GM21786 (cell line): ENCODE results near the gene TMEM51.
"Not testable (repeated sequence)": the region's sequence is repeated elsewhere in the genome, so short reads cannot be mapped to it uniquely, and the experiment has no call there.

Source experiments
- ATAC-seq: cut with Tn5 transposase; IDR thresholded peaks from one replicate; pipeline ENCODE4 v1.9.1; 2021; ENCODE audit not compliant: unreplicated experiment

TMEM51 gene

DNA sequence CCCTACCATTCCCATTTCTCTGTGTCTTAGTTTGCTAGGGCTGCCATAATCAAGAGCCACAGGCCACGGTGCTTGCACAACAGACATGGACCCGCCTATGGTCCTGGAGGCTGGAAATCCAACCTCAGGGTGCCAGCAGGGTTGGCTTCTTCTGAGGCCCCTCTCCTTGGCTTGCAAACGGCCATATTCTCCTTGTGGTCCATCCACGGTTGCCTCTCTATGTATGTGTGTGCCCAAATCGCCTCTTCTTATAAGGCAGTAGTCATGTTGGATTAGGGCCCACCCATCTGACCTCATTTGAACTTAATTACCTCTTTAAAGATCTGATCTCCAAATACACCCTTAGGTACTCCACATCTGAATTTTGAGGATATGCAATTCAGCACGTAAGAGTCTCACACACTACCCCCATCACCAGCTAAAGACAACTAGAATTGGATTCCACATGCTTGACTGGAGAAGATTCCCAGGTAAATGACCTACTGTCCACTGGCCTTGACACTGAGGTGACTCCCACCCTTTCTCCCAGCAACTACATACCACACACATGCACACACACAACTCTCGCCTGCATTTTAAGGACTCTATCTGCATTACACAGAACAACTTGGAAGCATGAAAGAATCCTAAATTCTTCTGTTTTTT is 28.3 kb upstream of the TMEM51 start:
- ATAC-seq = no peak

DNA sequence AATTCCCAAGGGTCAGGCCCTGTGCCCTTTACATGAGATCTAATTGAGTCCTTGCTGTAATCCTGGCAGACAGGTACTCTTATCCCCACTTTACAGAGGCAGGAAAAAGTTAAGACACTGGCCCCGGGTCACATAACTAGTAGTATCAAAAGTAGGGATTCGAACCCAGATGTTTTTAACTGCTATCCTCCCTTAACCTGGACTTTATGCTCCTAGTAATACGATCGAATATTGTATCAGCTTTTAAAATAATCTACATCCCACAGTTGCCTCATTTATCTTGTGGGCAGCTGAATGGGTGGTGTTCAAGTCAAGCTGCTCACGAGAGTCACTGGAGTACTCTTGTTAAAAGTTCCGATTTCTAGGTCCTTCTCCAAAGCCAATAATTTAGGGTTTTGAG is 25.5 kb upstream of the TMEM51 start:
- ATAC-seq = no peak

- ATAC-seq = peak; percentile 69
Observed at GRCh38 chr1:15128520-15129313, 24.8 kb upstream of the TMEM51 start.

GRCh38 chr1:15129944-15130343 is 23.6 kb upstream of the TMEM51 start:
- ATAC-seq = no peak

- ATAC-seq = no peak
Observed at GRCh38 chr1:15130607-15131006, 22.9 kb upstream of the TMEM51 start.

DNA sequence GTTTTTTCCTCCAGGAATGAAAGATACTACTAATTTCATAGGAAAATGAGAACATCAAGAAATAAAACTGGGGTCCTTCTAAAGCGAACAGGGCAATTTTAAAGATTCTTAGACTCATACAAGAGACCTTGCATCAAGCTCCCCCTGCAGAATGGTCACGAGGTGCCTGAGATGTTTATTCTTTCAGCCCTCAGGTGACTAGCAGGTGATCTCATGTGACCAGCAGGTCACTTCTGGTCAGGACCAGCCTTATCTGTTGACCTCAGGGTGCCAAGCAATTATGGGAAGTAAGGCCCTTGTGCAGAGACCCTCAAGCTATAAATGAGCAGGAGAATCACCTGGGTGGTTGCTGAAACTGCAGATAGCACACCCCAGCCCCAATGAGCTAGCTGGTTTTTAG is 20.6 kb upstream of the TMEM51 start:
- no peak for ATAC-seq

DNA sequence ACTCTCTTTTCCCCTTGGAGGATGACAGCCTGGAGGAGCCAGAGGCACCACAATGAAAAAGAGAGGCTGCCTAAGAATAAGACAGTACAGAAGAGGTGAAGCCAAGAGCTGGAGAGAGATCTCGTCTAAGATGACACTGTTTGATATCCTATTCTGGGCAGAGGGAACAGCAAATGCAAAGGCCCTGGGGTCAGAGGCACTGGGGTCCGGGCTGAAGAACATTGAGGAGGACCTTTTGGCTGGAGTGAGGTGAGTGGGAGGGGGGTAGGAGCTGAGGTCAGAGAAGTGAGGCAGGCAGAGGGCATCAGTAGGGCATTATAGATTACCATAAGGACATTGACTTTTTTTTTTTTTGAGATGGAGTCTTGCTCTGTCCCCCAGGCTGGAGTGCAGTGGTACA is 19.3 kb upstream of the TMEM51 start:
- no peak for ATAC-seq

GRCh38 chr1:15135604-15136003 is 17.9 kb upstream of the TMEM51 start:
- not testable (repeated sequence) for ATAC-seq

GRCh38 chr1:15137809-15138208 is 15.7 kb upstream of the TMEM51 start:
- no peak for ATAC-seq

- no peak for ATAC-seq
Observed at GRCh38 chr1:15139654-15140350, 13.7 kb upstream of the TMEM51 start.

DNA sequence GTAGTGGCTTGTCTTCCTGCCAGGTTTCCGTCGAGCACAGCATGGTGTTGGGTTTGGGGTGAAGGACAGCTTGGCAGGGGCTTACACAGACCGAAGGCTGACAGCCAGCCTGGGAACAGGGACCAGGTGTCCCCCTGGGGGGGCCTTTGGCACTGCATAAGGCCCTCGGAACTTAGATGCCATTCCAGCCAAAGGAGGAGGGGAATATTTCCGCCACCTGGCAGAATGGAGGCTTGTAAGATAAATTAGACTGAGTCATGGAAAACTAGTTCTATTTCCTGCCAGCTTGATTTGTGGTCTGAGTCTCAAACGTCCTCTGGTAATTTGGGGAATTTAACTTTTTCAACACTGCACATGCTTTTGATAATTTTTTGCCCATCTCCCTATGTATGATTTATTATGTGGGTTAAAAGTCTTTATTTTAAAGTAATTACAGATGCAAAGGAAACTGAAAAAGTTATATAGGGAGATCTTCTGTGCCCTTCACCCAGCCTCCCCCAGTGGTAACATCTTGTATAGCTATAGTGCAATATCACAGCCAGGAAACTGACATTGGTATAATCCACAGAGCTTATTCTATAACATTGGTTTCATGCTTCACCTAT is 11.5 kb upstream of the TMEM51 start:
- no peak for ATAC-seq

DNA sequence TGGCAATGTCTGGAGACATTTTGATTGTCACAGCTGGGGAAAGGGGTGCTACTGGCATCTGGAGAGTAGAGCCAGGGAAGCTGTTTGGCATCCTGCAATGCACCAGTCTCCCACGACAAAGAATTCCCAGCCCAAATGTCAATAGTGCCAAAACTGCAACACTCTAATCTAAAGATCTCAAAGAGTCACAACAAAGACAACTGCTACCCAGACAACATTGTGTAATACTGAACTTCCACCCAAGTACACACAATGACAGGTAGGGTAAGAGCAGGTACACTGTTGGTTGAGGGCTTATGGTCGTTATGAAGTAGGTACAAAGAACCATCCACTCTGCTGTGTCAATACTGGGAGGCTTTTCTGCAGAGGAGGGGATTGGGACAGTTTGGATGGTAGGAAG is 8.2 kb upstream of the TMEM51 start:
- no peak for ATAC-seq

GRCh38 chr1:15146142-15146680 is 7.3 kb upstream of the TMEM51 start:
- no peak for ATAC-seq

DNA sequence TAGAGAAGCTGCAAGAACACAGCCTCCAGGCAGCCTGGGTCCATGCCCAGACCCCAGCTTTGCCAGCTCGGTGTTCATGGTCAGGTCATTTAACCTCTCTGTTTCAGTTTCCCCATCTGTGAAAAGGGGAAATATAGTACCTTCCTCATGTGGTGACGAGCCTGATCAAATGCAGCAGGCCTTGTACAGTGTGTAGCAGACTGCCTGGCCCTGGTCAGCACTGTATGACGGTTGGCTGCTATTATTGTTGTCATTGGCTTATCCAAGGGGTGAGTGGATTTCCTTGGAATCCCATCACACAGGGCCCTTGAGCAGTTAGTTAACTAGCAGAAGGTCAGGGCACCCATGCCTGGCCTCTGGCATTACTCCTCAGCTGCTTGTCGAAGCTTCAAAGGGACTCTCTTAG is 6.6 kb upstream of the TMEM51 start:
- ATAC-seq = no peak

GRCh38 chr1:15148004-15148403 is 5.5 kb upstream of the TMEM51 start:
- no peak for ATAC-seq

GRCh38 chr1:15148475-15148874 is 5.1 kb upstream of the TMEM51 start:
- ATAC-seq = no peak

DNA sequence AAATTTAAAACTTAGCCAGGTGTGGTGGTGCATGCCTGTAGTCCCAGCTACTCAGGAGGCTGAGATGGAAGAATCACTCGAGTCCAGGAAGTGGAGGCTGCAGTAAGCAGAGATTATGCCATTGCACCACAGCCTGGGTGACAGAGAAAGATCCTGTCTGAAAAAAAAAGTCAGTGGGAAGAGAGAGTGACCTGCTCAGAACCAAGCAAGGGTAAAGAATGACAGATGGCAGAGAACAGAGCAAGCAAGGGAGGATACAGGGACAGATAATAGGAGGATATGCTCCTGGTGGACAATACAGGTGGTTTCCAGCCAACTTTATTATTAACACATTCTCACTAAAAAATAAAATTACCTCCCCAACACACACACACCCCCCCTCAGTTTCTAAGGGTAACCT is 4.6 kb upstream of the TMEM51 start:
- no peak for ATAC-seq

- ATAC-seq = no peak
Observed at GRCh38 chr1:15150376-15150775, 3.2 kb upstream of the TMEM51 start.

- no peak for ATAC-seq
Observed at GRCh38 chr1:15151377-15151806, 2.2 kb upstream of the TMEM51 start.

GRCh38 chr1:15151871-15152270 is 1.7 kb upstream of the TMEM51 start:
- ATAC-seq = no peak
